GM19193 (cell line): Measurements from ENCODE around the gene NPAS3.

ENCODE experiments used
- POLR2A ChIP-seq: IDR thresholded peaks from 4 replicates; pipeline ENCODE4 v1.6.1; 2011; ENCODE audit not compliant: insufficient read depth, insufficient read length; ENCODE audit errors: extremely low read depth

The NPAS3 gene

GRCh38 chr14:33280646-33281045 is 342.0 kb downstream of the NPAS3 start:
- TF ChIP-seq POLR2A = no peak

- TF ChIP-seq POLR2A = no peak
Observed at GRCh38 chr14:33282331-33283230, 343.9 kb downstream of the NPAS3 start.

GRCh38 chr14:33285902-33286700 is 347.4 kb downstream of the NPAS3 start:
- TF ChIP-seq POLR2A = no peak

GRCh38 chr14:33287189-33287588 is 348.5 kb downstream of the NPAS3 start:
- no peak for TF ChIP-seq POLR2A

- TF ChIP-seq POLR2A = no peak
Observed at GRCh38 chr14:33290641-33291040, 352.0 kb downstream of the NPAS3 start.

- no peak for TF ChIP-seq POLR2A
Observed at GRCh38 chr14:33291529-33292104, 352.9 kb downstream of the NPAS3 start.

GRCh38 chr14:33294419-33294818 is 355.7 kb downstream of the NPAS3 start:
- TF ChIP-seq POLR2A = no peak

GRCh38 chr14:33297565-33297964 is 358.9 kb downstream of the NPAS3 start:
- no peak for TF ChIP-seq POLR2A

GRCh38 chr14:33307691-33308251 is 369.1 kb downstream of the NPAS3 start:
- no peak for TF ChIP-seq POLR2A

GRCh38 chr14:33309106-33309505 is 370.4 kb downstream of the NPAS3 start:
- no peak for TF ChIP-seq POLR2A

- TF ChIP-seq POLR2A = no peak
Observed at GRCh38 chr14:33315217-33315616, 376.5 kb downstream of the NPAS3 start.

GRCh38 chr14:33315721-33316120 is 377.0 kb downstream of the NPAS3 start:
- TF ChIP-seq POLR2A = no peak

- TF ChIP-seq POLR2A = no peak
Observed at GRCh38 chr14:33317675-33318074, 379.0 kb downstream of the NPAS3 start.

- no peak for TF ChIP-seq POLR2A
Observed at GRCh38 chr14:33323979-33324378, 385.3 kb downstream of the NPAS3 start.
